HFFc6 (cell line): ENCODE results near the gene RHOU. TPM values are rescaled to one million over a fixed set of nuclear protein-coding genes. Genes with fewer than 3 reads are reported as not detected.

ENCODE experiments used
- DNase-seq: peaks from one replicate; pipeline ENCODE4 v3.0.0-alpha.2; 2018
- H3K27ac Mint-ChIP-seq: 2 replicates; pipeline ENCODE4 v1.8.0; 2020; ENCODE audit warnings: mild to moderate bottlenecking, mixed read lengths
- H3K27me3 Mint-ChIP-seq: 2 replicates; pipeline ENCODE4 v1.8.0; 2021; ENCODE audit warnings: mild to moderate bottlenecking, moderate library complexity, mixed read lengths; ENCODE audit not compliant: insufficient read depth
- H3K36me3 Mint-ChIP-seq: 2 replicates; pipeline ENCODE4 v1.8.0; 2021; ENCODE audit warnings: low read depth, mixed read lengths
- H3K4me1 Mint-ChIP-seq: 2 replicates; pipeline ENCODE4 v1.8.0; 2020; ENCODE audit warnings: low read depth, mixed read lengths
- H3K4me3 Mint-ChIP-seq: 2 replicates; pipeline ENCODE4 v1.8.0; 2020; ENCODE audit warnings: mild to moderate bottlenecking, moderate library complexity, mixed read lengths
- H3K9me3 Mint-ChIP-seq: 2 replicates; pipeline ENCODE4 v1.8.0; 2020; ENCODE audit warnings: mild to moderate bottlenecking, mixed read lengths
- total RNA-seq, 6 experiments: library from RNA; stranded (reverse); fragmentation: NEBNext Ultra II Directional; extraction: Animal tissue kit (Norgen Biotek cat#: 25700); gene quantifications; 2 replicates in 1 of 6; 3 replicates in 5 of 6; pipeline ENCODE4 v1.2.3, GENCODE V29; 2021
- TF ChIP-seq, protein P1 (sequence below): fragments of 200-600 bp; sonication (generic); IDR thresholded peaks from 2 replicates; pipeline ENCODE4 v1.5.0; 2021; ENCODE audit warnings: antibody characterized with exemption, mild to moderate bottlenecking

RHOU gene
- total RNA-seq, 6 experiments from 2014 or later, result 0.29 to 0.51 (median 0.31) TPM

DNA sequence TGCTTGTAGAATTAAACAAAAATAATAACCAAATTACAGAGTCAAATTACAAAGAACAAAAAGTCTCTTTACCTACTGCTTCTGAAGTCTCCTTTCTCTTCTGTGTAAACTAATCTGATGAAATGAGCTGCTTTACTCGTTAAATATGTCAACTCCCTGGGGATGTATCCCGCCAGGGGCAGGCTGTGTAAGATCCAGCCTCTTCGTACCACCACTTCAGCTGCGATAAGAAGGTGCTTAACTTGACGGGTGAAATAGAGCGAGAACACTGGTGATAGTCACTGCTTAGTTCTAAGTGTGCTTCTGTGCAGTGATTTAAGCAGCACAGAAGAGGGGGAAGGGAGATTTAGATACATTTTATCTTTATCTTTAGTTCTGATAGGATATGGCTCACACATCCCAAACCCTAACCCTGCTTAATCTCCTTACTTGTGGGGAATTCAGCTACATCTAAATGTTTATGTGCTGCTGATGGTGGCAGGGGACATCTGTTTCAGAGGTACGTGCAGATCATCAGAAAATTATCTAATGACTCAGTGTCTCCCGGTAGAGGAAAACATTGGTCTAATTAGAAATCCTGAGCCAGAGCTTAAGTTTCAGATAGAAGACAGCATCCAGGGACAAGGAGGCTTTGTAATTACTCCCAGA, 46.0 kb downstream of the RHOU start:
- Mint-ChIP-seq H3K4me3 (no peak overlapping the region), H3K4me1 (no peaks in the 10 kb centered on the region), H3K27ac (no peak overlapping the region), H3K9me3 (peaks cover 29% of the 10 kb centered on the region), H3K27me3 (no peaks in the 10 kb centered on the region; the same call in 1 of the 2 replicates), H3K36me3 (peaks cover 9% of the 10 kb centered on the region; the same call in 1 of the 2 replicates)
- TF ChIP-seq, protein P1, sequence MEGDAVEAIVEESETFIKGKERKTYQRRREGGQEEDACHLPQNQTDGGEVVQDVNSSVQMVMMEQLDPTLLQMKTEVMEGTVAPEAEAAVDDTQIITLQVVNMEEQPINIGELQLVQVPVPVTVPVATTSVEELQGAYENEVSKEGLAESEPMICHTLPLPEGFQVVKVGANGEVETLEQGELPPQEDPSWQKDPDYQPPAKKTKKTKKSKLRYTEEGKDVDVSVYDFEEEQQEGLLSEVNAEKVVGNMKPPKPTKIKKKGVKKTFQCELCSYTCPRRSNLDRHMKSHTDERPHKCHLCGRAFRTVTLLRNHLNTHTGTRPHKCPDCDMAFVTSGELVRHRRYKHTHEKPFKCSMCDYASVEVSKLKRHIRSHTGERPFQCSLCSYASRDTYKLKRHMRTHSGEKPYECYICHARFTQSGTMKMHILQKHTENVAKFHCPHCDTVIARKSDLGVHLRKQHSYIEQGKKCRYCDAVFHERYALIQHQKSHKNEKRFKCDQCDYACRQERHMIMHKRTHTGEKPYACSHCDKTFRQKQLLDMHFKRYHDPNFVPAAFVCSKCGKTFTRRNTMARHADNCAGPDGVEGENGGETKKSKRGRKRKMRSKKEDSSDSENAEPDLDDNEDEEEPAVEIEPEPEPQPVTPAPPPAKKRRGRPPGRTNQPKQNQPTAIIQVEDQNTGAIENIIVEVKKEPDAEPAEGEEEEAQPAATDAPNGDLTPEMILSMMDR, result no peak
- no peak for DNase-seq

GRCh38 chr1:228781809-228782661, 46.8 kb downstream of the RHOU start:
- no peaks in the 10 kb centered on the region for H3K4me1 Mint-ChIP-seq
- TF ChIP-seq, protein P1, result no peak
- H3K4me3 Mint-ChIP-seq, result no peak overlapping the region
- no peaks in the 10 kb centered on the region; the same call in 1 of the 2 replicates for H3K27me3 Mint-ChIP-seq
- H3K27ac Mint-ChIP-seq, result no peak overlapping the region
- peaks cover 9% of the 10 kb centered on the region; the same call in 1 of the 2 replicates for H3K36me3 Mint-ChIP-seq
- H3K9me3 Mint-ChIP-seq, result peaks cover 29% of the 10 kb centered on the region
- no peak for DNase-seq

GRCh38 chr1:228782662-228783417, 47.6 kb downstream of the RHOU start:
- H3K4me1 Mint-ChIP-seq, result no peaks in the 10 kb centered on the region
- peaks cover 26% of the 10 kb centered on the region for H3K9me3 Mint-ChIP-seq
- no peak for DNase-seq
- TF ChIP-seq, protein P1, result no peak
- no peak overlapping the region for H3K27ac Mint-ChIP-seq
- no peak overlapping the region for H3K4me3 Mint-ChIP-seq
- peaks cover 9% of the 10 kb centered on the region; the same call in 1 of the 2 replicates for H3K36me3 Mint-ChIP-seq
- H3K27me3 Mint-ChIP-seq, result no peaks in the 10 kb centered on the region; the same call in 1 of the 2 replicates

GRCh38 chr1:228783418-228784040, 48.2 kb downstream of the RHOU start:
- no peaks in the 10 kb centered on the region for H3K4me1 Mint-ChIP-seq
- peaks cover 9% of the 10 kb centered on the region; the same call in 1 of the 2 replicates for H3K36me3 Mint-ChIP-seq
- H3K4me3 Mint-ChIP-seq, result no peak overlapping the region
- no peak for DNase-seq
- no peak overlapping the region for H3K27ac Mint-ChIP-seq
- H3K27me3 Mint-ChIP-seq, result no peaks in the 10 kb centered on the region; the same call in 1 of the 2 replicates
- TF ChIP-seq, protein P1, result no peak
- H3K9me3 Mint-ChIP-seq, result peaks cover 31% of the 10 kb centered on the region

DNA sequence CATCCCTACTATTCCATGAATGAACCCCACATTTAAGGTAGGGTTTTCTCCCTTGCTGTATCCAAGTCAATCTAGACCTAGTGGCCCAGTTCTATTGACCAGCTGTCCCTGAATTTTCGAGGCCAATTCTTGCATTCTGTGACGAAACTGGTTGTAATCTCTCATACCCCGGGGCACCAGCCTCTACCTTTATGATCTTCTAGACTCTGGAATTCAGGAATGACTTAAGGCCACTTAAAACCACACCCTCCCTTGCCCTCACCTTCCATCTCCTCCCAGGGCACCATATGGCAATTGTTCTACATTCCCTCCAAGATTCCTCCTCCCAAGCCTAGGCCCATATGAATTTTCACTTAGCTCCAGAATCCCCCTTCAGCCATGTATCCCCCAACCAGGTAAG, 48.9 kb downstream of the RHOU start:
- H3K27ac Mint-ChIP-seq, result no peak overlapping the region
- no peaks in the 10 kb centered on the region; the same call in 1 of the 2 replicates for H3K27me3 Mint-ChIP-seq
- H3K9me3 Mint-ChIP-seq, result peaks cover 34% of the 10 kb centered on the region
- no peak for DNase-seq
- TF ChIP-seq, protein P1, result no peak
- H3K4me1 Mint-ChIP-seq, result no peaks in the 10 kb centered on the region
- no peak overlapping the region for H3K4me3 Mint-ChIP-seq
- peaks cover 9% of the 10 kb centered on the region; the same call in 1 of the 2 replicates for H3K36me3 Mint-ChIP-seq
